Measurements from ENCODE around the gene ANKRD44.
"Not testable (repeated sequence)": the region's sequence is repeated elsewhere in the genome, so short reads cannot be mapped to it uniquely, and the experiment has no call there.

ANKRD44 gene

DNA sequence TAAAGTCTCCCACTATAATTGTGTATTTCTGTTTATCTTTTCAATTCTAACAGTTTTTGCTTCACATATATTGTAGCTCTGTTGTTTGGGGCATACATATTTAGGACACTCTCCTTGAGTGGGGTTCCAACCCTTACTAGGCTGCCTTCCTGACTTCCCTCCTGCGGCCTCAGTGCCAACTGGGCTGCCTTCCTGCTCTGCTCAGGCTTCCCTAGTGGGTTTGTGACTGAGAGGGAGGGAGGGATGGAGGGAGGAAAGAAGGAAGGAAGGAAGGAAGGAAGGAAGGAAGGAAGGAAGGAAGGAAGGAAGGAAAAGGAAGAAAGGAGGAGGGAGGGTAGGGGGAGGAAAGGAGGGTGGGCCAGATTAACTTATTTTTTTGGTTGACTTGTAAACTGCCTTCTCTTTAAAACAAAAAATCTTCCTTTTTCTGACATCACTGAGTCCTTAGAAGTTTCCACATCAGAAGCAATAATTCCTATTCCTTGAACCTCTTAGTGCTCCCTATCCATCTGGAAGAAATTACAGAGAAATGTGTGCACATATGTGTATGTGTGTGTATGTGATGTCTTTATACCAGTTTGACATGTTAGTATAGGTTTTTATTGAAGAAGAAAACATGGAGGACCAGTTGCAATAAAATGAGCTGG is 238.7 kb downstream of the ANKRD44 start:
- Histone ChIP-seq H3K4me3 (ENCODE audit: low read length, poor library complexity, severe bottlenecking) (no peak overlapping the region), H3K4me2 (ENCODE audit: low read depth, low read length, poor library complexity, severe bottlenecking) (peak overlapping the region; percentile 3), H3K9ac (ENCODE audit: low read depth, low read length, poor library complexity, severe bottlenecking) (no peak overlapping the region), H3K4me1 (ENCODE audit: insufficient read depth, low read length, poor library complexity, severe bottlenecking) (peaks cover 46% of the 10 kb centered on the region), H3F3A (ENCODE audit: low read depth) (no peaks in the 10 kb centered on the region; the same call in 1 of the 2 replicates), H4K20me1 (ENCODE audit: insufficient read depth, low read length, poor library complexity, severe bottlenecking) (no peaks in the 10 kb centered on the region), H3K9me3 (ENCODE audit: insufficient read depth, low read depth, low read length) (peaks cover 4% of the 10 kb centered on the region; the same call in 1 of the 2 replicates), H3K79me2 (ENCODE audit: insufficient read depth, low read length) (no peaks in the 10 kb centered on the region), H3K27me3 (ENCODE audit: insufficient read depth, low read length, poor library complexity, severe bottlenecking) (no peaks in the 10 kb centered on the region), H3K9me2 (replicated peaks; ENCODE audit: low read depth, low read length) (no peaks in the 10 kb centered on the region), H2AFZ (ENCODE audit: low read length) (no peak overlapping the region), H3K36me3 (ENCODE audit: insufficient read depth, low read length) (peaks cover 17% of the 10 kb centered on the region)
- no peak for TF ChIP-seq EZH2phosphoT487 (IDR thresholded peaks at IDR 0.05; ENCODE audit: borderline replicate concordance)
- TF ChIP-seq, protein P1, sequence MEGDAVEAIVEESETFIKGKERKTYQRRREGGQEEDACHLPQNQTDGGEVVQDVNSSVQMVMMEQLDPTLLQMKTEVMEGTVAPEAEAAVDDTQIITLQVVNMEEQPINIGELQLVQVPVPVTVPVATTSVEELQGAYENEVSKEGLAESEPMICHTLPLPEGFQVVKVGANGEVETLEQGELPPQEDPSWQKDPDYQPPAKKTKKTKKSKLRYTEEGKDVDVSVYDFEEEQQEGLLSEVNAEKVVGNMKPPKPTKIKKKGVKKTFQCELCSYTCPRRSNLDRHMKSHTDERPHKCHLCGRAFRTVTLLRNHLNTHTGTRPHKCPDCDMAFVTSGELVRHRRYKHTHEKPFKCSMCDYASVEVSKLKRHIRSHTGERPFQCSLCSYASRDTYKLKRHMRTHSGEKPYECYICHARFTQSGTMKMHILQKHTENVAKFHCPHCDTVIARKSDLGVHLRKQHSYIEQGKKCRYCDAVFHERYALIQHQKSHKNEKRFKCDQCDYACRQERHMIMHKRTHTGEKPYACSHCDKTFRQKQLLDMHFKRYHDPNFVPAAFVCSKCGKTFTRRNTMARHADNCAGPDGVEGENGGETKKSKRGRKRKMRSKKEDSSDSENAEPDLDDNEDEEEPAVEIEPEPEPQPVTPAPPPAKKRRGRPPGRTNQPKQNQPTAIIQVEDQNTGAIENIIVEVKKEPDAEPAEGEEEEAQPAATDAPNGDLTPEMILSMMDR (conservative IDR thresholded peaks at IDR 0.05; ENCODE audit: low read length) = no peak

DNA sequence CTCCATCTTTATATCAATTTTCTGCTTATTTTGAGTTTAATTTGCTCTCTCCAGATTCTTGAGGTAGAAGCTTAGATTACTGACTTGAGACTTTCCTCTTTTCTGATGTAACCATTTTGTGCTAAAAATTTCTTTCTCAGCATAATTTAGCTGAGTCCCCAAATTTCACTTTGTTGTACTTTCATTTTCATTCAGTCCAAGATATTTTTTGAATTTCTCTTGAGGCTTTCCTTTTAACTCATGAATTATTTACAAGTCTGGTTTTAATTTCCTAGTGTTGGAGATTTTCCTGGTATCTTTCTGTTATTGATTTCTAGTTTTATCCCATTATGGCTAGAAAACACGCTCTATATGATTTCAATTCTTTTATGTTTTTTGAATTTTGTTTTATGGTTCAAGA is 239.4 kb downstream of the ANKRD44 start:
- no peak overlapping the region for H3K9ac ChIP-seq (ENCODE audit: low read depth, low read length, poor library complexity, severe bottlenecking)
- TF ChIP-seq, protein P1 (conservative IDR thresholded peaks at IDR 0.05; ENCODE audit: low read length) = no peak
- TF ChIP-seq EZH2phosphoT487 (IDR thresholded peaks at IDR 0.05; ENCODE audit: borderline replicate concordance) = no peak
- H3K4me1 ChIP-seq (ENCODE audit: insufficient read depth, low read length, poor library complexity, severe bottlenecking) = peaks cover 46% of the 10 kb centered on the region

DNA sequence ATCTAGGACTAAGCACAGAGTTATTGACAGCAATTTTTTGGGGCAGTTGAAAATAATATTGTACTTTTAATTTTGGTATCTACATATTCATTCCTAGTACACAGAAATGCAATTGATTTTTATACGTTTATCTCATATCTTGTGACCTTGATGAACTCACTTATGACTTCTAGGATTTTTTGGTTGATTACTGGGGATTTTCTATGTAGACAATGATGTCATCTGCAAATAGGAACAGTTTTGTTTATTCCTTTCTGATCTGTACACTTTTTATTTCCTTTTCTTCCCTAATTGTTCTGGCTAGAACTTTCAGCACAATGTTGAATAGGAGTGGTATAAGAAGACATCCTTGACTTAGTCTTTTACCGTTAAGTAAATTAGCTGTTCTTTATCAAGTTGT is 240.6 kb downstream of the ANKRD44 start:
- no peaks in the 10 kb centered on the region for H3K9me2 ChIP-seq (replicated peaks; ENCODE audit: low read depth, low read length)
- no peaks in the 10 kb centered on the region for H3K79me2 ChIP-seq (ENCODE audit: insufficient read depth, low read length)
- no peak overlapping the region for H3K9ac ChIP-seq (ENCODE audit: low read depth, low read length, poor library complexity, severe bottlenecking)
- H2AFZ ChIP-seq (ENCODE audit: low read length) = no peak overlapping the region
- peaks cover 46% of the 10 kb centered on the region for H3K4me1 ChIP-seq (ENCODE audit: insufficient read depth, low read length, poor library complexity, severe bottlenecking)
- H3K9me3 ChIP-seq (ENCODE audit: insufficient read depth, low read depth, low read length) = no peaks in the 10 kb centered on the region
- TF ChIP-seq, protein P1 (conservative IDR thresholded peaks at IDR 0.05; ENCODE audit: low read length) = no peak
- TF ChIP-seq EZH2phosphoT487 (IDR thresholded peaks at IDR 0.05; ENCODE audit: borderline replicate concordance) = no peak
- H3K27me3 ChIP-seq (ENCODE audit: insufficient read depth, low read length, poor library complexity, severe bottlenecking) = no peaks in the 10 kb centered on the region
- H3F3A ChIP-seq (ENCODE audit: low read depth) = no peaks in the 10 kb centered on the region; the same call in 1 of the 2 replicates
- H3K4me2 ChIP-seq (ENCODE audit: low read depth, low read length, poor library complexity, severe bottlenecking) = no peak overlapping the region
- H3K4me3 ChIP-seq (ENCODE audit: low read length, poor library complexity, severe bottlenecking) = no peak overlapping the region
- no peaks in the 10 kb centered on the region for H3K36me3 ChIP-seq (ENCODE audit: insufficient read depth, low read length)
- no peaks in the 10 kb centered on the region for H4K20me1 ChIP-seq (ENCODE audit: insufficient read depth, low read length, poor library complexity, severe bottlenecking)

More for the DNA sequence above, 239.4 kb downstream of the ANKRD44 start:
- Histone ChIP-seq H4K20me1 (ENCODE audit: insufficient read depth, low read length, poor library complexity, severe bottlenecking) (no peaks in the 10 kb centered on the region), H3K9me2 (replicated peaks; ENCODE audit: low read depth, low read length) (no peaks in the 10 kb centered on the region), H3K9me3 (ENCODE audit: insufficient read depth, low read depth, low read length) (peaks cover 3% of the 10 kb centered on the region; the same call in 1 of the 2 replicates), H3K36me3 (ENCODE audit: insufficient read depth, low read length) (peaks cover 10% of the 10 kb centered on the region), H3F3A (ENCODE audit: low read depth) (no peaks in the 10 kb centered on the region; the same call in 1 of the 2 replicates), H3K4me2 (ENCODE audit: low read depth, low read length, poor library complexity, severe bottlenecking) (peak overlapping the region; percentile 3), H3K27me3 (ENCODE audit: insufficient read depth, low read length, poor library complexity, severe bottlenecking) (no peaks in the 10 kb centered on the region), H3K4me3 (ENCODE audit: low read length, poor library complexity, severe bottlenecking) (no peak overlapping the region), H2AFZ (ENCODE audit: low read length) (no peak overlapping the region), H3K79me2 (ENCODE audit: insufficient read depth, low read length) (no peaks in the 10 kb centered on the region)

DNA sequence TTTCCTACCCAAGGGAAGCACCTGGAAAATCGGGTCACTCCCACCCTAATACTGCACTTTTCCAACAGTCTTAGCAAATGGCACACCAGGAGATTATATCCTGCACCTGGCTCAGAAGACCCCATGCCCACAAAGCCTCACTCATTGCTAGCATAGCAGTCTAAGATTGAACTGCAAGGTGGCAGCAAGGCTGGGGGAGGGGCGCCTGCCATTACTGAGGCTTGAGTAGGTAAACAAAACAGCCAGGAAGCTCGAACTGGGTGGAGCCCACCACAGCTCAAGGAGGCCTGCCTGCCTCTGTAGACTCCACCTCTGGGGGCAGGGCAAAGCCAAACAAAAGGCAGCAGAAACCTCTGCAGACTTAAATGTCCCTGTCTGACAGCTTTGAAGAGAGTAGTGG is 248.0 kb downstream of the ANKRD44 start:
- H3K9me3 ChIP-seq (ENCODE audit: insufficient read depth, low read depth, low read length); H2AFZ ChIP-seq (ENCODE audit: low read length); H3K36me3 ChIP-seq (ENCODE audit: insufficient read depth, low read length); H3K9ac ChIP-seq (ENCODE audit: low read depth, low read length, poor library complexity, severe bottlenecking); H3K4me3 ChIP-seq (ENCODE audit: low read length, poor library complexity, severe bottlenecking); H3K79me2 ChIP-seq (ENCODE audit: insufficient read depth, low read length); H3K27me3 ChIP-seq (ENCODE audit: insufficient read depth, low read length, poor library complexity, severe bottlenecking); H4K20me1 ChIP-seq (ENCODE audit: insufficient read depth, low read length, poor library complexity, severe bottlenecking); H3K4me2 ChIP-seq (ENCODE audit: low read depth, low read length, poor library complexity, severe bottlenecking); H3K4me1 ChIP-seq (ENCODE audit: insufficient read depth, low read length, poor library complexity, severe bottlenecking); H3F3A ChIP-seq (ENCODE audit: low read depth); H3K9me2 ChIP-seq (replicated peaks; ENCODE audit: low read depth, low read length): not testable (repeated sequence)
